Amniotic epithelial cell (primary cell): Measurements from ENCODE around the gene RABGEF1.
A peak's percentile ranks its signal among the peaks of the same experiment; 100 is the strongest.
"Not testable (repeated sequence)": the region's sequence is repeated elsewhere in the genome, so short reads cannot be mapped to it uniquely, and the experiment has no call there.

ENCODE experiments used
- DNase-seq: peaks from one replicate; pipeline ENCODE4 v3.0.0-alpha.2; 2010; ENCODE audit warnings: low read depth

RABGEF1 gene

GRCh38 chr7:66765322-66766025, 24.9 kb downstream of the RABGEF1 start:
- not testable (repeated sequence) for DNase-seq

- DNase-seq = no peak
Observed at GRCh38 chr7:66766041-66766440, 25.5 kb downstream of the RABGEF1 start.

DNA sequence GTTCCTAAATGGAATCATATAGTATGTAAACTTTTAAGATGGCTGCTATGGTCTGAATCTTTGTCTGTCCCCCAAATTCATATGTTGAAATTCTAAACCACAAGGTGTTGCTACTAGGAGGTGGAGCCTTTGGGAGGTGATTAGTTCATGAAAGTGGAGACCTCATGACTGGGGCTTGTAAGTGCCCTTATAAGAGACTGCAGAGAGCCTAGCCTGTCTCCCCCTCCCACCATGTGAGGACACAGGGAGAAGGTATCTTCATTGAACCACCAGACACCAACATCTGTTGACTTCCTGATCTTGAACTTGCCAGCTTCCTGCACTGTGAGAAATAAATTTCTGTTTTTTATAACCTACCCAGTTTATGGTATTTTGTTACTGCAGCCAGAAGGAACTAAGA, 27.0 kb downstream of the RABGEF1 start:
- DNase-seq = not testable (repeated sequence)

DNA sequence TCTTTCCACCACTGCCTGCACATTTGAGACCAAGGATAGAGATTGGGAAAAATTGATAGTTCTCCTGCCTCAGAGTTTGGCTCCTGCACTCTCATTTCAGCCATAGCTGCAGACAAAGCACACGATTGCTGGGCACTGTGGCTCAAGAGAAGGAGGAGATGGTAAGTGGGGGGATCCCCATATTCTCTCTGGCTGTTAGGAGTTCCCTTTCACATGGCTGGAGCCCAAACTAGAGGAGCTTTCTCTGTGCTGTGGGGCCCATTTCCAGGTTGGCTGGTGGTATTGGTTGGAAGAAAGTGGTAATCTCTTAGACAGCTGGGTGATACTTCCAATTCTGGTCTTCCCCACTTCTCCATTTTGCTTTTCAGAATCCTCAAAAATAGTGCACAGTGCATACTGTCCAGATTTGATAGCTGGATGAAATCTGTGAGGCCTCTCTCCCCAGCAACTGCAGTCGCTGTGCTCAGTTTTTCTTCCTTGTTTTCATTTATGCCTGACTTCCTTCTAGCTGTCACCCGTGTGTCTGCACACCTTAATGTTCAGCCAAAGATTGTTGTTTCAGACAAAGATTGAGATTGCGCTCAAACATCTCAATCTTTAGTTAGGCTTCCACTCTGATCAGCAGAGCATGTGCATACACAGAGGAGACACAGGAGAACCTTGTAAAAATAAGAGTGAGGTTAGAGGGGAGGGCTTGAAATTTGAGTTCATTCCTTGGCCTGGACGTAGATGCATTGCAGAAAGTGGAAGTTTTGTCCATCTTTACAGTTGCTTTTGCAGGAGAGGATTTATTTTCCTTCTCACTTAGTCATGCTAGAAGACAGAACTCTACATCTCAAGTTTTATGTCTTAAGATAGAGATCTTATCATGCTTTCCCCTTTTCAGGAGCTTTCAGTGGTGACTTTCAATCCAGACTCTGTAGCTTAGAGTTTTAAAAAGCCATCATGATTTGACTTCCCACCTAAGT, 28.6 kb downstream of the RABGEF1 start:
- peak; percentile 45 for DNase-seq

- peak; percentile 84 for DNase-seq
Observed at GRCh38 chr7:66769833-66770512, 29.4 kb downstream of the RABGEF1 start.

GRCh38 chr7:66771795-66772194, 31.3 kb downstream of the RABGEF1 start:
- no peak for DNase-seq

- DNase-seq = not testable (repeated sequence)
Observed at GRCh38 chr7:66773744-66774143, 33.2 kb downstream of the RABGEF1 start.

- not testable (repeated sequence) for DNase-seq
Observed at GRCh38 chr7:66776383-66776782, 35.9 kb downstream of the RABGEF1 start.

GRCh38 chr7:66776800-66777442, 36.4 kb downstream of the RABGEF1 start:
- no peak for DNase-seq

DNA sequence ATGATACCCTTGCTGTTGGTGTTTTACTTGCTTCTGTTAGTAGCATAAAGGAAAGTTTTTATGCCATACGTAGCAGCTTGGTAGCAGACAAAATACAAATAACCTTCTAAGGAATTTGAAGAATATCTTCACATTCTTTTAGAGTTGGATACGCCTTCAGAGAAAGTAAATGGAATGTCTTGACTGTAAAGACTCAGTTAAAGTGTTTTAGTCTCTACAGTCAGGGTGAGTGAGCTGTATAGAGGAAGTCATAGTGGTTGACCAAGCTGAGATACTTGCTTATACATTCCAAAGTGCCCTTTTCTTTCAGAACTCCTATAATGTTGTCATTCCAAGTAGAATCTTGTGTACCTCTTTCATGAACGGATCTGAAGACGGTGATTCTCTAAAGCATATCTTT, 37.7 kb downstream of the RABGEF1 start:
- peak; percentile 49 for DNase-seq

DNA sequence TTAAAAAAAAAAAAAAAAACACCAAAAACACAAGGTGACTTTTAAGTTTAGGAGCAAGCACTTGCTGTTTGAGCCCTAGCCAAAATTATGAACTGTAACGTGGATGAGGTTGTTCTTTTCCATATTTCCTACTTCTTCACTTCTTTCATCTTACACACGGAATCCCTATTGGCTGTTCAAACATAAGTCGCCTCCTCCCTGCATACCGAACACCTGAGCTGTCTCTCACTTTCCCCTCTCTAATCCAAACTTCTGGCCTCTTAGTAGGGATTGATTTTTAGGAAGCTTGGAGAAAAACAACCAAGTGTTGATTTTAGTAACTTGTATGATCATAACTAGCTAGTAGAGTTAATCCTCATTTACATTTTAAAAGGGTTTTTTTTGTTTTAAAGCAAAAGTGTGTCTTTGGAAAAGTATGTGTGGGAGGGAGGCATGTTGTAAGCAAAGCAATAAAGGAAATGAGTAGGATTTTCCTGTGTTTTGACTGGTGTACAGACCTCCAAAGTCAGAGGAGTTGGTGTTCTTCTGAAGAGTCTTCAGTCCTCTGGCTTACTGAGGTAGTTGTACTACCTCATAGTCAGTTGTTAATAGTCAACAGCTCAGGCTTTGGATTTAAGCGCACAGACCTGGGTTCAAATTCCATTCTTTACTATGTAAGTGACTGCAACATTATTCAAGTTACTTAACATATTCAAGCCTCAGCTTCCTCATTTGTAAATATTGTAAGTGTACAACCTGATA, 39.3 kb downstream of the RABGEF1 start:
- peak; percentile 79 for DNase-seq

DNA sequence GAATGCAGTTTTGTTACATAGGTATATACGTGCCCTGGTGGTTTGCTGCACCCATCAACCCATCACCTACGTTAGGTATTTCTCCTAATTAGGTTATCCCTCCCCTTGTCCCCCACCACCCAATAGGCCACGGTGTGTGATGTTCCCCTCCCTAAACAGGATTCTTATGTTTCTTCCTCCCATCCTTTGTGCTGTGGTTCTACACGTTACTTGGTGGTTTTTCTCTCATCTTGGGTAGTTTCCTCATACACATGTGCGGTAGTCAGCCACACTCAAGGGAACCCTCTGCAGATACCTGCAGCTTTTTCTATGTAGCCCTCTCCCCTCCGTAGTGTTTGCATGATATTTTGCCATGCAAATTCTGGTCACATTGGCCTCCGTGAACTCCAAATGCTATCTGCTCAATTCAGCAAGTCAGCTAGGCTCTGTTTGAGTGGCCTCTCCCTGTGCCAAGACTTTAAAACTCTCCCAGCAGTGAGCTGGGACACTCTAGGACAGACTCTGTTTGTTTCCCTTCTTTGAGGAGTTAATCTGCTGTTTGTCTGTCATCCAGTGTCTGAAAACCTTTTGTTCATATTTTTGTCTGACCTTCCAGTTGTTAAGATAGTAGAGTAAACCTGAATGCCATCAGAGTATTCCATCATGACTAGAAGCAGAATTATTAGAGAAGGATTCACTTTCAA, 41.0 kb downstream of the RABGEF1 start:
- DNase-seq = no peak

GRCh38 chr7:66782875-66783274, 42.3 kb downstream of the RABGEF1 start:
- peak; percentile 20 for DNase-seq

GRCh38 chr7:66783887-66784595, 43.5 kb downstream of the RABGEF1 start:
- not testable (repeated sequence) for DNase-seq

DNA sequence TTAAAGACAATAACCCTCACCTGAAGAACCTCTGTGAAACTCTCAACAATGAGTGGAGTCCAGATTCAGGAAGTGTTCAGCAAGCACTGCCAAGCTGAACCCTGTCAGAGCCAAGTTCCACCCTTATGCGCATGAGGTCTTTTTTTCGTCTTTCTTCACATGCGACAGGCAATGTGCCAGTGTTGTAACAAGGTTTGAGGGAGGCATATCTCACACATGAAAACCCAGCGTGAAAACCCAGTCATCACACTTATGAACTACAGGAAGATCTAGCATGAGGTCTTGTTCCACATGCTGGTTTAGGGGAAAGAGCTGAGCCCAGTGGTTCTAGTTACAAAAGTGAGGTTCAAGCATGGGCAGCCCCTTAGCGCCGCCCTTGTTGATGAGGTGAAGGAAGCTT, 49.7 kb downstream of the RABGEF1 start:
- no peak for DNase-seq

DNA sequence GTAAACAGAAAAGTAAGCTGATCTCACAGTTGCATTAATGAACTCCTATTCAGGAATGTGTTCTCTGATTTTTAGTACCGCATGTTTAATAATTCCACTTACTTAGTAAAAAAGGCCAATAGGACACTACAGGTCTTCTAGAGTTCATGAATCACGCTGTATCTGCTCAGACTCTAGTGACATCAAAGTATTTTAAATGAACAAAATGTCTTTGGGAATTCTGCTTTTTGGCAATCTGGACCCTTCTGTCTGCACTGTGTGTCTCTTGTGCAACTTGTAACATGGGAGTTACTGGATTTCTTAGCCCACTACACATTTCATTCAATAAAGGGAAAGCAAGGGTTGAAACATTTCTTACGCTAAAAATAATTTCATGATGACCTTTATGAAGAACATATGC, 50.2 kb downstream of the RABGEF1 start:
- DNase-seq = no peak

DNA sequence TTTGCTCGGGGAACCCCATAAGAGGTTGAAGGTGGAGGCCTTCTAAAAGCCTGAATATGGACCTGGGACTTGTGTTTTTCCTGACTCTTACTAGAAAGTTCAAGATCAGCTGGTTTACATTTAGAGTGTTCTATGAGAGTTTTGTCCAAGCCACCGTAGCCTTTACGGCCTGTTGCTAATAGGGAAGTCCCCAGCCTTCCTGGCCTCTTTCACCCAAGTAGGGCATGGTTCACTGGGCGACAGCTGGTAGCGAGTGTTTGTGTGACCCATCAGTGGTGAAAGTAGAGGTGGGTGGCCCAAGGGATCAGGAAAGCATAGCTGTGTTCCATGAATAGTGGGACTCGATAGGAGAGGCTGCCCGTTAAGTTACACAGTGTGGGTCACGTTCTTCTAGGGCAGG, 60.1 kb downstream of the RABGEF1 start:
- DNase-seq = no peak

- DNase-seq = no peak
Observed at GRCh38 chr7:66804001-66804400, 63.5 kb downstream of the RABGEF1 start.

DNA sequence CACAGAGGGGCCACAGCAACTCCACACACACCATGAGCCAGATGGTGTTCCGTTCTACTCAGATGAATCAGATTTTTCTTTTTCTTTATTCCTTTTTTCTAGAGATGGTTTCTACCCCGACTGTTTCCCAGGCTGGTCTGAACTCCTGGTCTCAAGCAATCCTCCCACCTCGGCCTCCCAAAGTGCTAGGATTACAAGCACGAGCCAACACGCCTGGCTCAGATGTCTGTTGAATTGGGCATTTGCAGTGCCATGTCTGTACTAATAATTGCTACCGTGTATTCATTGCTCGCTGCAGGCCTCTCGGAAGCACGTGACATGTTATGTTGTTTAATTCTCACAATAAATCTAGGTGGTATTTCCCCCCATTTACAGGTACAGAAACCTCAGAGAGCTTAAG, 67.2 kb downstream of the RABGEF1 start:
- DNase-seq = no peak

- DNase-seq = no peak
Observed at GRCh38 chr7:66810716-66811115, 70.2 kb downstream of the RABGEF1 start.
